A549 (cell line): ENCODE data around the gene ESR2.

ENCODE experiments used
- CEBPB ChIP-seq, 2 experiments: fragments of >200 bp in 1 of 2; sonication (Bioruptor Twin) in 1 of 2; formaldehyde crosslinking in 1 of 2; IDR thresholded peaks; 2 replicates each; pipeline ENCODE4 v1.6.1; 2012 to 2016
- CTCF ChIP-seq: fragments of >200 bp; sonication (Bioruptor Twin); formaldehyde crosslinking; IDR thresholded peaks from 3 replicates; pipeline ENCODE4 v1.5.1; 2016
- EP300 ChIP-seq, 2 experiments: fragments of >200 bp; sonication (Bioruptor Twin); formaldehyde crosslinking; IDR thresholded peaks; 2 replicates in 1 of 2; 3 replicates in 1 of 2; pipeline ENCODE4 v1.6.1; 2016 to 2017
- POLR2A ChIP-seq: IDR thresholded peaks from 2 replicates; pipeline ENCODE4 v1.6.1; 2012; ENCODE audit warnings: mild to moderate bottlenecking, low read length
- POLR2AphosphoS2 ChIP-seq: conservative IDR thresholded peaks from 2 replicates; pipeline ENCODE4 v1.6.1; 2012; ENCODE audit warnings: low read length, improper control_type of control experiment, inconsistent platforms
- RAD21 ChIP-seq, 2 experiments: fragments of >200 bp in 1 of 2; sonication (Bioruptor Twin) in 1 of 2; formaldehyde crosslinking in 1 of 2; IDR thresholded peaks in 1 of 2; conservative IDR thresholded peaks in 1 of 2; 2 replicates in 1 of 2; 3 replicates in 1 of 2; pipeline ENCODE4 v1.6.1; 2012 to 2018; ENCODE audit warnings: inconsistent platforms in 1 of 2
- RFX5 ChIP-seq: fragments of 450-650 bp; IDR thresholded peaks from 2 replicates; pipeline ENCODE4 v1.7.1; 2014; ENCODE audit warnings: antibody characterized with exemption, mild to moderate bottlenecking, moderate library complexity
- RNF2 ChIP-seq: fragments of 200-600 bp; sonication (generic); IDR thresholded peaks from 2 replicates; pipeline ENCODE4 v1.6.1; 2016; ENCODE audit warnings: low read depth, mild to moderate bottlenecking, antibody characterized with exemption, moderate library complexity, borderline replicate concordance
- SMC3 ChIP-seq: fragments of >200 bp; sonication (Bioruptor Twin); formaldehyde crosslinking; IDR thresholded peaks from 3 replicates; pipeline ENCODE4 v1.6.1; 2018; ENCODE audit warnings: inconsistent platforms

DNA sequence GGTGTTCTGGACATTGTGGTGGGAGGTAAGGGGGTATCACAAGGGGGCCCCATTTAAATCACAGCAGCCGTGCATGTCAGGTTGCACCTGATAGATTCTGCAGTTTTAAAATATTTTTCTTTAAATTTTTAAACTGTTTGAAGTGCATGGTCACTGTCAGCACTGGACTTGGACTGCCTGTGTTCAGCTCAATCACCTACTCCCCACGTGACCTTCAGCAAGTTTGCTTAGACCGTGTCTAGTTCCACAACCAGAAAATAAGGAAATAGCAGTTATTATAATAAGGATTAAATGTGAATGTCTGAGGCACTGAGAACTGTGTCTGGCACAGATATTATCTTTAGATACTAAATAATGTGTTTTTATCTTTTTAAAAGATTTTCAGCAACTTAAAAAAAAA is 64.7 kb downstream of the ESR2 start:
- TF ChIP-seq CEBPB (IDR thresholded peaks at IDR 0.05) (no peak), POLR2A (no peak), CTCF (no peak), EP300 (IDR thresholded peaks at IDR 0.05) (no peak), RFX5 (no peak), RAD21 (conservative IDR thresholded peaks at IDR 0.05 in 1 of 2, IDR thresholded peaks at IDR 0.05 in 1 of 2) (no peak), POLR2AphosphoS2 (no peak), RNF2 (no peak), SMC3 (no peak)
